Neural crest cell (in vitro differentiated cells): ENCODE data around the gene TOMM7. TPM values are rescaled to one million over a fixed set of nuclear protein-coding genes. Genes with fewer than 3 reads are reported as not detected.

Experiments
- DNase-seq: peaks from one replicate; pipeline ENCODE4 v3.0.0; 2021; ENCODE audit warnings: low read depth, mixed read lengths, low spot score
- H3K27ac Mint-ChIP-seq: one replicate; pipeline ENCODE4 v1.8.0; 2021; ENCODE audit warnings: mild to moderate bottlenecking, mixed read lengths; ENCODE audit not compliant: unreplicated experiment
- H3K27me3 Mint-ChIP-seq: 2 replicates; pipeline ENCODE4 v1.8.0; 2021; ENCODE audit warnings: low read depth, mild to moderate bottlenecking, mixed read lengths
- H3K36me3 Mint-ChIP-seq: 2 replicates; pipeline ENCODE4 v1.8.0; 2021; ENCODE audit warnings: low read depth, mild to moderate bottlenecking, mixed read lengths
- H3K4me1 Mint-ChIP-seq: 2 replicates; pipeline ENCODE4 v1.8.0; 2021; ENCODE audit warnings: mixed read lengths
- H3K4me3 Mint-ChIP-seq: one replicate; pipeline ENCODE4 v1.8.0; 2021; ENCODE audit warnings: mild to moderate bottlenecking, mixed read lengths
- H3K9me3 Mint-ChIP-seq: 2 replicates; pipeline ENCODE4 v1.8.0; 2021; ENCODE audit warnings: mixed read lengths
- CTCF ChIP-seq: fragments of 200-600 bp; sonication (generic); conservative IDR thresholded peaks from 2 replicates; pipeline ENCODE4 v1.5.0; 2021; ENCODE audit warnings: antibody characterized with exemption, mild to moderate bottlenecking
- total RNA-seq: library from RNA; stranded (reverse); gene quantifications from 2 replicates; pipeline ENCODE4 v1.2.1, GENCODE V29; 2021

Gene TOMM7
- total RNA-seq, 1 donor from 2014 or later: 179 TPM

- Mint-ChIP-seq H3K4me1 (peaks cover 19% of the 10 kb centered on the region), H3K27ac (no peak overlapping the region), H3K36me3 (peaks cover 19% of the 10 kb centered on the region), H3K4me3 (no peak overlapping the region), H3K9me3 (no peaks in the 10 kb centered on the region), H3K27me3 (no peaks in the 10 kb centered on the region)
- no peak for DNase-seq
- no peak for TF ChIP-seq CTCF
Observed at GRCh38 chr7:22861576-22861975, 38.9 kb upstream of the TOMM7 start.

DNA sequence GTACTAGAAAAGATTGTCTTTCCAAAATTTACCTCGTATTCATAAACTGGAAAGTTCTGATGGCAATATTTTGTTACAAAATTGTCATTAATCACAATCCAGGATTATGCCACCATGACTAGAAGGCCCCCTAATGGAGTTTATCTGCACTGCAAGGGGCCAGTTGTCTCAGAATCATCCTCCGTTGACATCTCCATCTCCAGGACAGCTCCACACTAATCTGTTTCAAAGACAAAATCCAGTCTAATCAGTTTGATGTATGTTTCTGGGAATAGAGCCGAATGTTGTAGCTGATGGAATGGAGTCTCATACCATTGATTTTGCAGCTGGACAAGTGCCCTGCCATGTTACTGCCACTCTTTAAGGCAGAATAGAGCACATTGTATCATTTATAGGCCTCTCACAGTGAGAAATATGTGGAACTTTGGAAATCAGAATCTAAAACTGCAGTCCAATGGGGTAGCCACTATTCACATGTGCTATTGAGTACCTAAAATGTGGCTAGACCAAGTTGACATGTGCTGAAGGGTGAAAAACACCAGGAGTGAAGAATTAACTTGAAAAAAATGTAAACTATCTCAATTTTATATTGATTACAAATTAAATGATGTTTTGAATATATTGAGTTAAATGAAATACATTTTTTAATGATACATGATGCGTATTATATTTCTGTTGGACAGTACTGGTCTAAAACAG is 38.3 kb upstream of the TOMM7 start:
- Mint-ChIP-seq H3K9me3 (no peaks in the 10 kb centered on the region), H3K36me3 (peaks cover 22% of the 10 kb centered on the region), H3K27me3 (no peaks in the 10 kb centered on the region), H3K4me1 (peaks cover 26% of the 10 kb centered on the region), H3K4me3 (no peak overlapping the region), H3K27ac (no peak overlapping the region)
- no peak for DNase-seq
- peak; percentile 57 for TF ChIP-seq CTCF

DNA sequence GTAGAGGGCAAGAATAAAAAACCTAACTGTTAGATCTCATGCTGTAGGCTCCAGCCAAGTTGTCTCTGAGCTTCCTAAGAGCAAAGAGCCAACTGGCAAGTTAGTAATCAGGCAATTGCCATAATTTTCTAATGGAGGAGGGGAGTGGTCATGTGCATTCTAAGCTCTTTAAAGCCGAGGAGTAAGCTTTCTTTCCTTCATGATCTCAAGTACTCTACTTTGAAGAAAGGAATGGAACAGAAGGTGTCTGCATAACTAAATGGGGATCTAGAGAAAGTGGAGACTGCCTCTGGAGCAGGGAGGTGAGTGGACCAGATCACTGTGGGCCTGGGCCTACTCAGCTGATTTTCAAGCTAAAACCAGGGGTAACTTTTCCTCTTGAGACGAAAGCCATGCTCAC is 37.7 kb upstream of the TOMM7 start:
- Mint-ChIP-seq H3K27ac (no peak overlapping the region), H3K4me3 (no peak overlapping the region), H3K36me3 (peaks cover 22% of the 10 kb centered on the region), H3K9me3 (no peaks in the 10 kb centered on the region), H3K4me1 (peaks cover 27% of the 10 kb centered on the region), H3K27me3 (peaks cover under 1% of the 10 kb centered on the region)
- no peak for DNase-seq
- no peak for TF ChIP-seq CTCF

GRCh38 chr7:22859641-22860290 is 37.1 kb upstream of the TOMM7 start:
- Mint-ChIP-seq H3K9me3 (no peaks in the 10 kb centered on the region), H3K4me1 (peaks cover 28% of the 10 kb centered on the region), H3K36me3 (peaks cover 22% of the 10 kb centered on the region), H3K27me3 (peaks cover 6% of the 10 kb centered on the region), H3K27ac (no peak overlapping the region), H3K4me3 (no peak overlapping the region)
- no peak for TF ChIP-seq CTCF
- no peak for DNase-seq

DNA sequence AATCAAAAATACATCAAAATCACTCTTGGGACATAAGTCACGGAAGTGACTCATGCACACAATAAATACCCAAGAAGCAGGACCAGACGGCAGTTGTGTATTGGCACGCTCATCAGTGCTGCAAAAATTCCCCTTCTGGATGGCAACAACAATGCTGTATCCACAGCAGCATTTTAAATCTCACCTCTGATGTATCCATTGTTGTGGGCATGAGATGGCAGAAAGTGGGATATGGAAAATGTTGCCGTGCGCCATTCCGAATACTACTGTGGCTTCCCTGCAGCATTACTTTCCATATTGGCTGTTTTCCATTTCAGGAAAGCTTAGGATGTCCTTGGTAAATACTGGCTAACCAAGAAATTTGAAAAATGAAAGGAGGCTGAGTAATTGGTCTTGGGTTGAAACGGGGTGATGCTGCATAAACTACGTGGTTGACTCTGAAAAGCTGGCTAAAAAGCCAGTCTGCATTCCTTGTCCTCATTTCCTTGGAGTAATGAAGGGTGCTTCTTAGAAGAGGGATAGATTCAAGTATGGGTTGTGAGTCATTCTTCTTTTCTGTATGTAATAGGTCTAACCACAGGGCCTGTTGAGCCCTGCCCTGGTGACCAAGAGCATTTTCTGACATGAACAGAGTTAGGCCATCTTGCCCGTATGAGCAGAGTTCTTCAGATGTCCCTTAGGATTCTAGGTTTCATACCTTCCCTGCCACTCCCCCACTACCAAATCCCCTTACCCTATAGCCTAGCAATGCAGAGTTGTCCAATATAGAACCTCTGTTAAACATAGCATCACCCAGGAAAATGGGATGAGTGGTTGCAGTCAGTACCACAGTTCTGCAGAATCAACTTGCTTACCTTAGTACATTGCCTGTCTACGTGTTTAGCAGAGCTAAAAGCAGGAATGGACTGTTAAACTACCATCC is 36.3 kb upstream of the TOMM7 start:
- peak overlapping the region; percentile 36 for H3K4me3 Mint-ChIP-seq
- no peak overlapping the region for H3K27ac Mint-ChIP-seq
- H3K9me3 Mint-ChIP-seq: no peaks in the 10 kb centered on the region
- peaks cover 11% of the 10 kb centered on the region for H3K27me3 Mint-ChIP-seq
- H3K36me3 Mint-ChIP-seq: peaks cover 22% of the 10 kb centered on the region
- H3K4me1 Mint-ChIP-seq: peaks cover 24% of the 10 kb centered on the region
- no peak for TF ChIP-seq CTCF
- no peak for DNase-seq
